ENCODE data around the gene DDX25.

- TF ChIP-seq CTCF (IDR thresholded peaks at IDR 0.05 in 8 of 11, conservative IDR thresholded peaks at IDR 0.05 in 3 of 11) = no peak
- TF ChIP-seq POLR2A (IDR thresholded peaks at IDR 0.05) = no peak
- TF ChIP-seq POLR2AphosphoS5 (IDR thresholded peaks at IDR 0.05) = no peak
Observed at GRCh38 chr11:125976156-125976555, 71.8 kb downstream of the DDX25 start.
